OCI-LY7 (cell line): ENCODE data around the gene MEF2C. TPM values are rescaled to one million over a fixed set of nuclear protein-coding genes. Genes with fewer than 3 reads are reported as not detected.

Experiments used
- BruUV-seq: library from RNA; stranded (reverse); fragments of 400-500 nt; replicated peaks from 2 replicates; lab custom pipeline; 2021; lab: Mats Ljungman, UMichigan
- CTCF ChIA-PET: fragments of 300-600 bp; sonication (Branson Sonifier 250); formaldehyde crosslinking; loops from one replicate; lab custom pipeline; 2022; ENCODE audit warnings: antibody characterized with exemption; ENCODE audit not compliant: unreplicated experiment; lab: Charles Lee
- POLR2A ChIA-PET: fragments of 300-600 bp; sonication (Branson Sonifier 250); formaldehyde crosslinking; loops from one replicate; lab custom pipeline; 2022; ENCODE audit warnings: antibody characterized with exemption; lab: Charles Lee
- DNase-seq: peaks from one replicate; pipeline ENCODE4 v3.0.0-alpha.2; 2015; ENCODE audit warnings: low spot score
- H2AFZ ChIP-seq: fragments of 200-600 bp; sonication (generic), shearing (Covaris generic); 2 replicates; pipeline ENCODE4 v1.6.1; 2014; ENCODE audit warnings: mild to moderate bottlenecking, antibody characterized with exemption, low read length, moderate library complexity
- H3K27ac ChIP-seq: fragments of 200-600 bp; sonication (generic); 2 replicates; pipeline ENCODE4 v1.5.1; 2014; ENCODE audit warnings: mixed run types, low read depth, mild to moderate bottlenecking, moderate library complexity, low read length, inconsistent platforms; ENCODE audit not compliant: poor library complexity, severe bottlenecking
- H3K36me3 ChIP-seq: fragments of 200-600 bp; sonication (generic); 2 replicates; pipeline ENCODE4 v1.6.1; 2014; ENCODE audit warnings: mild to moderate bottlenecking, antibody characterized with exemption, low read length, moderate library complexity, mixed read lengths; ENCODE audit not compliant: insufficient read depth
- H3K4me1 ChIP-seq: fragments of 200-600 bp; sonication (generic); 2 replicates; pipeline ENCODE4 v1.5.1; 2014; ENCODE audit warnings: mild to moderate bottlenecking, low read length; ENCODE audit not compliant: insufficient read depth, poor library complexity, severe bottlenecking
- H3K4me2 ChIP-seq: fragments of 200-600 bp; sonication (generic); 2 replicates; pipeline ENCODE4 v1.6.1; 2014; ENCODE audit warnings: mild to moderate bottlenecking, low read length
- H3K4me3 ChIP-seq: fragments of 200-600 bp; sonication (generic); 2 replicates; pipeline ENCODE4 v1.5.1; 2014; ENCODE audit warnings: mild to moderate bottlenecking, low read depth, low read length; ENCODE audit not compliant: poor library complexity, severe bottlenecking
- H3K79me2 ChIP-seq: fragments of 200-600 bp; sonication (generic); 2 replicates; pipeline ENCODE4 v1.6.1; 2016; ENCODE audit warnings: low read depth, mild to moderate bottlenecking, low read length, moderate library complexity, mixed read lengths; ENCODE audit not compliant: insufficient read depth
- H3K9me2 ChIP-seq: fragments of 200-600 bp; sonication (generic); 2 replicates; pipeline ENCODE4 v1.6.1; 2016; ENCODE audit warnings: mild to moderate bottlenecking, low read length, mixed read lengths; ENCODE audit not compliant: insufficient read depth
- H3K9me3 ChIP-seq: fragments of 200-600 bp; sonication (generic); 2 replicates; pipeline ENCODE4 v1.6.1; 2014; ENCODE audit warnings: mild to moderate bottlenecking, mixed run types, low read length, mixed read lengths
- H4K20me1 ChIP-seq: fragments of 200-600 bp; sonication (generic); 2 replicates; pipeline ENCODE4 v1.6.1; 2014; ENCODE audit warnings: mild to moderate bottlenecking, antibody characterized with exemption, low read length, moderate library complexity, mixed read lengths; ENCODE audit not compliant: insufficient read depth
- CTCF ChIP-seq: fragments of 200-600 bp; sonication (generic); conservative IDR thresholded peaks from 2 replicates; pipeline ENCODE4 v1.5.1; 2014; ENCODE audit warnings: mild to moderate bottlenecking, antibody characterized with exemption, low read length, moderate library complexity, mixed read lengths
- EZH2phosphoT487 ChIP-seq: fragments of 200-600 bp; sonication (generic); IDR thresholded peaks from 2 replicates; pipeline ENCODE4 v1.6.1; 2018; ENCODE audit warnings: low read depth, borderline replicate concordance, mild to moderate bottlenecking, mixed run types, antibody characterized with exemption, low read length, moderate library complexity, mixed read lengths
- intact Hi-C: fragments of 100-400 bp; cut with micrococcal nuclease; formaldehyde crosslinking; loops from one replicate; pipeline ENCODE4 v1.10.0; 2022; ENCODE audit not compliant: unreplicated experiment
- total RNA-seq, 2 experiments: library from RNA; depleted of rRNA in 1 of 2; stranded (reverse); fragments of >200 nt in 1 of 2; shearing (Covaris generic) in 1 of 2; gene quantifications; 2 replicates each; pipeline ENCODE4 v1.2.3, GENCODE V29; 2014 to 2022

Gene MEF2C
- total RNA-seq, 2 experiments from 2014 or later = 5.5 to 57.6 TPM

- H2AFZ ChIP-seq = no peak overlapping the region
- no peaks in the 10 kb centered on the region for H3K9me3 ChIP-seq
- H3K4me3 ChIP-seq = no peak overlapping the region
- CTCF ChIA-PET = no interaction called here
- BruUV-seq = no TSS peak
- H3K79me2 ChIP-seq = no peaks in the 10 kb centered on the region
- H3K36me3 ChIP-seq = no peaks in the 10 kb centered on the region
- no peaks in the 10 kb centered on the region for H3K9me2 ChIP-seq
- POLR2A ChIA-PET = no interaction called here
- no peaks in the 10 kb centered on the region for H4K20me1 ChIP-seq
- TF ChIP-seq EZH2phosphoT487 (no peak), CTCF (no peak)
- DNase-seq = no peak
- no peak overlapping the region for H3K27ac ChIP-seq
- intact Hi-C loops = no loop called here
- H3K4me1 ChIP-seq = no peaks in the 10 kb centered on the region
- H3K4me2 ChIP-seq = no peak overlapping the region
These were observed 187.8 kb downstream of the MEF2C start for GRCh38 chr5:88695232-88695631.

GRCh38 chr5:88694023-88694679 lies 188.8 kb downstream of the MEF2C start:
- no peaks in the 10 kb centered on the region for H3K9me2 ChIP-seq
- no peaks in the 10 kb centered on the region for H3K79me2 ChIP-seq
- TF ChIP-seq CTCF = no peak
- no peak for TF ChIP-seq EZH2phosphoT487
- no peak overlapping the region for H3K4me2 ChIP-seq
- H3K4me1 ChIP-seq = no peaks in the 10 kb centered on the region
- no peak overlapping the region for H3K4me3 ChIP-seq
- ChIA-PET POLR2A (interaction anchor here (0.6 kb wide), 1 partner anchor 556 kb away, joined by 3 read pairs; no protein-coding TSS in a partner anchor), CTCF (no interaction called here)
- no peaks in the 10 kb centered on the region for H3K36me3 ChIP-seq
- no TSS peak for BruUV-seq
- H2AFZ ChIP-seq = no peak overlapping the region
- DNase-seq = no peak
- no peaks in the 10 kb centered on the region for H3K9me3 ChIP-seq
- no peak overlapping the region for H3K27ac ChIP-seq
- intact Hi-C loops = no loop called here
- no peaks in the 10 kb centered on the region; the same call in 1 of the 2 replicates for H4K20me1 ChIP-seq
